Smooth muscle cell of the brain vasculature (primary cell): ENCODE results near the gene CPNE4.
"Not testable (repeated sequence)": the region's sequence is repeated elsewhere in the genome, so short reads cannot be mapped to it uniquely, and the experiment has no call there.

Experiments used
- DNase-seq: peaks from one replicate; pipeline ENCODE4 v3.0.0-alpha.2; 2012; ENCODE audit warnings: low read depth, low spot score

The CPNE4 gene

GRCh38 chr3:131960324-131960723 lies 74.5 kb downstream of the CPNE4 start:
- DNase-seq, result no peak

- DNase-seq, result no peak
These were observed 76.8 kb downstream of the CPNE4 start for GRCh38 chr3:131957980-131958379.

GRCh38 chr3:131957511-131957910 lies 77.3 kb downstream of the CPNE4 start:
- no peak for DNase-seq

- no peak for DNase-seq
These were observed 86.0 kb downstream of the CPNE4 start for GRCh38 chr3:131948806-131949205.

GRCh38 chr3:131944676-131945075 lies 90.1 kb downstream of the CPNE4 start:
- no peak for DNase-seq

- DNase-seq, result no peak
These were observed 101.1 kb downstream of the CPNE4 start for GRCh38 chr3:131933665-131934064.

- DNase-seq, result no peak
These were observed 106.2 kb downstream of the CPNE4 start for GRCh38 chr3:131928593-131928992.

GRCh38 chr3:131925571-131925970 lies 109.2 kb downstream of the CPNE4 start:
- no peak for DNase-seq

GRCh38 chr3:131922356-131922755 lies 112.5 kb downstream of the CPNE4 start:
- no peak for DNase-seq

GRCh38 chr3:131917006-131917405 lies 117.8 kb downstream of the CPNE4 start:
- DNase-seq, result no peak

- no peak for DNase-seq
These were observed 120.6 kb downstream of the CPNE4 start for GRCh38 chr3:131914090-131914691.

- no peak for DNase-seq
These were observed 122.6 kb downstream of the CPNE4 start for GRCh38 chr3:131912255-131912654.

GRCh38 chr3:131907796-131908195 lies 127.0 kb downstream of the CPNE4 start:
- DNase-seq, result no peak

GRCh38 chr3:131903988-131904415 lies 130.8 kb downstream of the CPNE4 start:
- peak; percentile 4 for DNase-seq

GRCh38 chr3:131901686-131902085 lies 133.1 kb downstream of the CPNE4 start:
- DNase-seq, result no peak

- no peak for DNase-seq
These were observed 133.9 kb downstream of the CPNE4 start for GRCh38 chr3:131900891-131901290.

- no peak for DNase-seq
These were observed 135.8 kb downstream of the CPNE4 start for GRCh38 chr3:131899021-131899420.

- DNase-seq, result no peak
These were observed 136.5 kb downstream of the CPNE4 start for GRCh38 chr3:131898346-131898745.

- no peak for DNase-seq
These were observed 138.5 kb downstream of the CPNE4 start for GRCh38 chr3:131896285-131896684.

- no peak for DNase-seq
These were observed 139.0 kb downstream of the CPNE4 start for GRCh38 chr3:131895766-131896165.

GRCh38 chr3:131892331-131892730 lies 142.5 kb downstream of the CPNE4 start:
- no peak for DNase-seq

- DNase-seq, result not testable (repeated sequence)
These were observed 148.9 kb downstream of the CPNE4 start for GRCh38 chr3:131885871-131886270.

GRCh38 chr3:131883711-131884407 lies 151.0 kb downstream of the CPNE4 start:
- DNase-seq, result no peak
